Measurements from ENCODE around the gene PCCA. TPM values are rescaled to one million over a fixed set of nuclear protein-coding genes. Genes with fewer than 3 reads are reported as not detected.

Gene PCCA
- total and polyA plus RNA-seq, 2 donors from 2014 or later, result 86.2 to 222 TPM

DNA sequence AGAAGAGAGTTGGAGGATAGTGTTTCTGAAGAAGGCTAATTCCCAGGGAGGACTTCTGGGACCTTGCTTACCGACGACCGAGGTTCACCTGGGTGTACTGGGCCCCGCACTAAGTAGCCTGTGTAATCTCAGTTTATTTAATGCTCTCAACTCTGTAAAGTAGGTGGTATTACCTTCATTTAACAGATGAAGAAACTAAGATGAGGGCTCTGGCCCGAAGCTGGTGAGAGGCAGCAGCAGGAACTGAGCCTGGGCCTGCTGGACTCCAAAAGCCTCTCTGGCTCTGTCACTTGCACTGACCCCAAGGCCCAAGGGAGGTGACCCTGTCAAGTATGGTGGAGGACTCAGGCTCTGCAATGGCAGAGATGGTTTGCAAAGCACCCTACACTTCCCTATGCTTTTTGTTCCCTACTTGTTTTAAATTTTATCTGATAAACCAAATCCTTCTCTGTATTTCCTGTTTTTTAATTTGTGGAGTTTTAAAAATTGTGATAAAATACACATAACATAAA is 449.1 kb downstream of the PCCA start:
- no peaks in the 10 kb centered on the region for H3K36me3 ChIP-seq (ENCODE audit: control insufficient read depth in 2 of 3, insufficient read depth in 3 of 3, low read length in 3 of 3)
- TF ChIP-seq CTCF (IDR thresholded peaks at IDR 0.05; ENCODE audit: borderline replicate concordance, extremely low read depth, insufficient read depth), result no peak
- no peak overlapping the region for H3K27ac ChIP-seq (ENCODE audit: low read depth in 2 of 2, low read length in 2 of 2)
- H3K9me3 ChIP-seq (ENCODE audit: control insufficient read depth in 2 of 3, insufficient read depth in 1 of 3, low read length in 3 of 3), result no peaks in the 10 kb centered on the region
- peaks cover 0 to 10% (median 7%) of the 10 kb centered on the region in 3 donors for H3K4me1 ChIP-seq (ENCODE audit: control insufficient read depth in 2 of 3, insufficient read depth in 2 of 3, low read depth in 1 of 3, low read length in 3 of 3)
- no peaks in the 10 kb centered on the region for H3K27me3 ChIP-seq (ENCODE audit: control insufficient read depth, insufficient read depth, low read length)
- no peak for FAIRE-seq
- H3K9ac ChIP-seq (ENCODE audit: low read length in 3 of 3), result no peak overlapping the region
- no peak for DNase-seq
- intact Hi-C loops (cut with DNase I), result no loop called here
- H3K4me3 ChIP-seq (ENCODE audit: low read length in 3 of 3), result no peak overlapping the region

DNA sequence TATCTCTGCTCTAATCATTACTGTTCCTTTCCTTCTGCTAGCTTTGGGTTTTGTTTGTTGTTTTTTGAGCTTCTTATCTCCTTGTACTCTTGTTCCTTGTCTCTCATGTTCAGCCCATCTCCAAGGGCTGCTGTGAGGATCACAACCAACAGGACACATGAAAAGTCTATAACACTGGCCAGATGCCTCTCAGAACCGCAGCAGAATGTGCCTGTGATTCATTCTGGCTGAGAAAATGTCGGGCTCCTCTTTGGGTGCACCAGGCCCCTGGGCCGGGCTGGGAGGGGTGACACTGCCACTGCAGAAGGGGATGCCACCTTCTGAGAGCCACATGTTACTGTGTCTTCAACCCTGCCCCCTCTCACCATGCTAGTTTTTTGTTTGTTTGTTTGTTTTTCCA is 451.7 kb downstream of the PCCA start:
- H3K36me3 ChIP-seq (ENCODE audit: control insufficient read depth in 2 of 3, insufficient read depth in 3 of 3, low read length in 3 of 3), result no peaks in the 10 kb centered on the region
- H3K9ac ChIP-seq (ENCODE audit: low read length in 3 of 3), result no peak overlapping the region
- TF ChIP-seq CTCF (IDR thresholded peaks at IDR 0.05; ENCODE audit: borderline replicate concordance, extremely low read depth, insufficient read depth), result no peak
- DNase-seq (peak in 1 of 5 donors; percentile 32), FAIRE-seq (no peak)
- no peak overlapping the region for H3K4me3 ChIP-seq (ENCODE audit: low read length in 3 of 3)
- H3K4me1 ChIP-seq (ENCODE audit: control insufficient read depth in 2 of 3, insufficient read depth in 2 of 3, low read depth in 1 of 3, low read length in 3 of 3), result peaks cover 0 to 9% (median 6%) of the 10 kb centered on the region in 3 donors
- no peaks in the 10 kb centered on the region for H3K27me3 ChIP-seq (ENCODE audit: control insufficient read depth, insufficient read depth, low read length)
- no peak overlapping the region for H3K27ac ChIP-seq (ENCODE audit: low read depth in 2 of 2, low read length in 2 of 2)
- H3K9me3 ChIP-seq (ENCODE audit: control insufficient read depth in 2 of 3, insufficient read depth in 1 of 3, low read length in 3 of 3), result no peaks in the 10 kb centered on the region
- intact Hi-C loops (cut with DNase I), result no loop called here

DNA sequence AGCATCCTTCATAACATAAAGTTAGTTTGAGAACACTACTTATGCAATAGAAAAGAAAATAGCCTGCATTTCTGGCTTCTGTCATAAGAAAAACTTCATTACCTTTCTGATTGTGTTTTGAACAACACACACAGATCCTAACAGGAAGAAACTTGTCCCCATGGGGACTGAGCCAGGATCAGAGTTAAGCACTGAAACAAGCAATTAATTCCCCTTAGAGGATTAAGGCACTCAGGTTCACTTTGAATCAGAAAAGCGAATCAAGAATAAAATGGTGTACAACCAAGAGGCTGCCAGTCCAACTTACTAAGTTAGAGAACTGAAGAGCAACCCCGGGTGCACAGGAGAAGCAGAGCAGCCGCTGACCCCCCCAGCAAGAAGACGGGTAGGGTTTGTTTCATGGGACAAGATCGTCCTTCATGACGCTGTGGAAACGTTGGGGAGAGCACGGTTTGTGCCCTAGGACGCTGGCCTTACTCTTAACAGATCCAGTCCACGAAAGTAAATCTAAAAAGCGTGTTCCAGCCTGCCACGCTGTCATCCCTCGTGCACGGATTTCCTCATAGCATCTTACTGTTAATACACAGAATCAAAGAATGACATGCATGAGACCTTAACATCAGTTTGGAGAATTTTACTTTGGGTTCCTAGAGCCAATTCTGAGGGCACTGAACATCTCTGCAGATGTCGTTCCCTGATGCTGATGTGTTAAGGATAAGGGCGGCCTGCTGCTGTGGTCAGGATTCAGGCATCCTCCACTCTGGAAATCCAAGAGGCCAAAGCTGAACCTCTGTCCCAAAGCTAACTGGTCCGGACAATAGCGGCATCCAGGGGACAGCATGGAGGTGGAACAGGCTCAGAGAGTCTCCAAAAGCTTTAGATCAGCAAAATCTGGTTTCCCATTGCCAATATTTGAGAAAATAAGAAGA is 453.3 kb downstream of the PCCA start:
- FAIRE-seq (no peak), DNase-seq (peak in 1 of 5 donors; percentile 19)

More for the DNA sequence above, 453.3 kb downstream of the PCCA start:
- H3K9me3 ChIP-seq (ENCODE audit: control insufficient read depth in 2 of 3, insufficient read depth in 1 of 3, low read length in 3 of 3), result no peaks in the 10 kb centered on the region
- peaks cover 0 to 9% (median 6%) of the 10 kb centered on the region in 3 donors for H3K4me1 ChIP-seq (ENCODE audit: control insufficient read depth in 2 of 3, insufficient read depth in 2 of 3, low read depth in 1 of 3, low read length in 3 of 3)
- H3K27me3 ChIP-seq (ENCODE audit: control insufficient read depth, insufficient read depth, low read length), result no peaks in the 10 kb centered on the region
- no peak overlapping the region for H3K27ac ChIP-seq (ENCODE audit: low read depth in 2 of 2, low read length in 2 of 2)
- TF ChIP-seq CTCF (IDR thresholded peaks at IDR 0.05; ENCODE audit: borderline replicate concordance, extremely low read depth, insufficient read depth), result no peak
- intact Hi-C loops (cut with DNase I), result no loop called here
- no peak overlapping the region for H3K4me3 ChIP-seq (ENCODE audit: low read length in 3 of 3)
- H3K36me3 ChIP-seq (ENCODE audit: control insufficient read depth in 2 of 3, insufficient read depth in 3 of 3, low read length in 3 of 3), result no peaks in the 10 kb centered on the region
- no peak overlapping the region for H3K9ac ChIP-seq (ENCODE audit: low read length in 3 of 3)
